Measurements from ENCODE around the gene ATP6V1C2. TPM values are rescaled to one million over a fixed set of nuclear protein-coding genes. Genes with fewer than 3 reads are reported as not detected.

Gene ATP6V1C2
- total and polyA plus RNA-seq, 2 donors (not counting 1 experiment from before 2014, with no cell fraction given): under 0.01 TPM; not detected in 1

DNA sequence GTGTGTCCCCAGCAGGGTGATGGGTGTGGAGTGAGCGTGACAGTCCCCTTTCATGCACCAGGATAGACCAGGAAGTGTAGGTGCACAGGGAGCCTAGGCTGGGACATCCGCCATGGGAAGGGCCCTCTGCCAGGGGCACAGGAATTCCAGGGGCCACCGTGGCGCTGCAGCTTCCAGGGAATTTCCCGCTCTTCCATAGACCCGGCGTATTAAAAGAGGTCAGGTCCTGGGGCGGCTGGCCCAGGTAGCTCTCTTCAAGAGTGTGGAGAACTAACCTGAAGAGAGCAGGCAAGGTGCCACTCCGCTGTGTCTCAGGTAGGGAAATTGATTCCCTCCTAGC lies 42.0 kb downstream of the ATP6V1C2 start:
- Histone ChIP-seq H3K27ac (ENCODE audit: insufficient read depth, low read length) (no peak overlapping the region), H3K9me3 (ENCODE audit: control insufficient read depth, insufficient read depth, low read depth, low read length) (no peaks in the 10 kb centered on the region), H4K20me1 (ENCODE audit: control insufficient read depth, extremely low read depth, insufficient read depth, low read length) (no peaks in the 10 kb centered on the region), H3K9ac (ENCODE audit: insufficient read depth, low read length) (no peak overlapping the region), H2AFZ (ENCODE audit: low read length) (no peak overlapping the region), H3K79me2 (ENCODE audit: control insufficient read depth, insufficient read depth, low read length) (no peaks in the 10 kb centered on the region), H3K36me3 (ENCODE audit: control insufficient read depth, insufficient read depth, low read length) (no peaks in the 10 kb centered on the region), H3K4me2 (ENCODE audit: extremely low read depth, insufficient read depth, low read length) (no peak overlapping the region), H3K27me3 (ENCODE audit: control insufficient read depth, insufficient read depth, low read length) (no peaks in the 10 kb centered on the region), H3K4me1 (ENCODE audit: control insufficient read depth, extremely low read depth, insufficient read depth, low read length) (peaks cover 2% of the 10 kb centered on the region), H3K4me3 (replicated peaks in 1 of 4; ENCODE audit: control extremely low read depth in 1 of 4, insufficient read depth in 1 of 4, low read depth in 3 of 4, low read length in 4 of 4) (no peak overlapping the region)
- TF ChIP-seq CTCF (conservative IDR thresholded peaks at IDR 0.05 in 1 of 2, IDR thresholded peaks at IDR 0.05 in 1 of 2; ENCODE audit: low read depth in 1 of 2, low read length in 2 of 2) (no peak), EZH2 (IDR thresholded peaks at IDR 0.05; ENCODE audit: low read length, missing control alignments) (no peak)
- no peak for DNase-seq (ENCODE audit: low read depth in 2 of 2)

DNA sequence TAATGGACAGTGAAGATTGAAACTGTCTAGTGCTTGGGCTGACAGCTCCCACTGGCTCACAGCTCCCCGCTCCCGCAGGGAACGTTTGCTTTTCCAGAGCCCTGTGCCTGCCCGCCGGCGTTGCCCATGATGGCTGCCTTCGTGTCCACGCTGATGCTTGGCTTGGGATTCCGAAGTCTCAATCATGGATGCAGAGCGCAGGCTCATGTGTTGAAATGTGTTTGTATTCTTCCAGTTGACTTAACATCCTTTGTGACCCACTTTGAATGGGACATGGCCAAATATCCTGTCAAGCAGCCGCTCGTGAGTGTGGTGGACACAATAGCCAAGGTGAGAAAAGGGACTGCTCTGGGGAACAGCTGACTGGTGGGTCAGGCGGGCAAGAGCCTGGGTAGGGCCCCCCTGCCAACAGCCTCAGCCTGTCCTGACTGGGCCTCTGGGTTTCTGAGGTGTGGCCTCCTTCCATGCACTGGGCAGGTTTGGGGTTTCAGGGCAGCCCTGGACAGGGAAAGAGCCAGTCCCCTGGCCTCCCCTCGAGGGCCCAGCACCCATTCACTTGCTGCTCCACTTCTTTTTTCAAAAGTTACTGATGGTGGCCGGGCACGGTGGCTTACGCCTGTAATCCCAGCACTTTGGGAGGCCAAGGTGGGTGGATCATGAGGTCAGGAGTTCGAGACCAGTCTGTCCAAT lies 42.8 kb downstream of the ATP6V1C2 start:
- Histone ChIP-seq H3K27me3 (ENCODE audit: control insufficient read depth, insufficient read depth, low read length) (no peaks in the 10 kb centered on the region), H3K4me3 (replicated peaks in 1 of 4; ENCODE audit: control extremely low read depth in 1 of 4, insufficient read depth in 1 of 4, low read depth in 3 of 4, low read length in 4 of 4) (no peak overlapping the region), H3K9me3 (ENCODE audit: control insufficient read depth, insufficient read depth, low read depth, low read length) (no peaks in the 10 kb centered on the region), H2AFZ (ENCODE audit: low read length) (no peak overlapping the region), H4K20me1 (ENCODE audit: control insufficient read depth, extremely low read depth, insufficient read depth, low read length) (no peaks in the 10 kb centered on the region), H3K79me2 (ENCODE audit: control insufficient read depth, insufficient read depth, low read length) (no peaks in the 10 kb centered on the region), H3K36me3 (ENCODE audit: control insufficient read depth, insufficient read depth, low read length) (no peaks in the 10 kb centered on the region), H3K4me2 (ENCODE audit: extremely low read depth, insufficient read depth, low read length) (no peak overlapping the region), H3K9ac (ENCODE audit: insufficient read depth, low read length) (no peak overlapping the region), H3K27ac (ENCODE audit: insufficient read depth, low read length) (no peak overlapping the region), H3K4me1 (ENCODE audit: control insufficient read depth, extremely low read depth, insufficient read depth, low read length) (peaks cover 2% of the 10 kb centered on the region)
- no peak for DNase-seq (ENCODE audit: low read depth in 2 of 2)
- no peak for TF ChIP-seq CTCF (conservative IDR thresholded peaks at IDR 0.05 in 1 of 2, IDR thresholded peaks at IDR 0.05 in 1 of 2; ENCODE audit: low read depth in 1 of 2, low read length in 2 of 2)
- no peak for TF ChIP-seq EZH2 (IDR thresholded peaks at IDR 0.05; ENCODE audit: low read length, missing control alignments)

DNA sequence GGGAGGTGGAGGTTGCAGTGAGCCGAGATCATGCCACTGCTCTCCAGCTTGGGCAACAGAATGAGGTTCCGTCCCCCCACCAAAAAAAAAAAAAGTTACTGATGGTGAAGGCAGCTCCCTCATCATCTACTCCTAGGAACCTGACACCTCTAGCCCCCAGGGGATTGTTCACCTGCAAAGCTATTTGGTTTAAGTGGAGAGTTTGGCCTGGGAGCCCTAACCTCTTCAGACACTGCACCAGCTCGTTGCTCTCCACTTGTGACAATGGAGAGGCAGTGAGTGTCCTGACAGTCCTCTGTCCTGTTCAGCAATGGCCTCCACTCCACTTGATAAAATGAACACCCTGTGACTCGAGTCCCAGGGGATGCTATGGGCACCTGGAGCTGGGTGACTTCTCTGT lies 43.5 kb downstream of the ATP6V1C2 start:
- TF ChIP-seq EZH2 (IDR thresholded peaks at IDR 0.05; ENCODE audit: low read length, missing control alignments): no peak
- TF ChIP-seq CTCF (conservative IDR thresholded peaks at IDR 0.05 in 1 of 2, IDR thresholded peaks at IDR 0.05 in 1 of 2; ENCODE audit: low read depth in 1 of 2, low read length in 2 of 2): no peak
- H3K4me1 ChIP-seq (ENCODE audit: control insufficient read depth, extremely low read depth, insufficient read depth, low read length): peaks cover 2% of the 10 kb centered on the region
- H3K27ac ChIP-seq (ENCODE audit: insufficient read depth, low read length): no peak overlapping the region
- no peaks in the 10 kb centered on the region for H4K20me1 ChIP-seq (ENCODE audit: control insufficient read depth, extremely low read depth, insufficient read depth, low read length)
- no peak for DNase-seq (ENCODE audit: low read depth in 2 of 2)
- no peaks in the 10 kb centered on the region for H3K27me3 ChIP-seq (ENCODE audit: control insufficient read depth, insufficient read depth, low read length)
- H3K9me3 ChIP-seq (ENCODE audit: control insufficient read depth, insufficient read depth, low read depth, low read length): no peaks in the 10 kb centered on the region
- H3K4me3 ChIP-seq (replicated peaks in 1 of 4; ENCODE audit: control extremely low read depth in 1 of 4, insufficient read depth in 1 of 4, low read depth in 3 of 4, low read length in 4 of 4): no peak overlapping the region
- H3K9ac ChIP-seq (ENCODE audit: insufficient read depth, low read length): no peak overlapping the region
- no peak overlapping the region for H3K4me2 ChIP-seq (ENCODE audit: extremely low read depth, insufficient read depth, low read length)
- H3K79me2 ChIP-seq (ENCODE audit: control insufficient read depth, insufficient read depth, low read length): no peaks in the 10 kb centered on the region
- no peak overlapping the region for H2AFZ ChIP-seq (ENCODE audit: low read length)
- H3K36me3 ChIP-seq (ENCODE audit: control insufficient read depth, insufficient read depth, low read length): no peaks in the 10 kb centered on the region
